ENCODE measurements around the gene STRIT1.

Gene STRIT1

DNA sequence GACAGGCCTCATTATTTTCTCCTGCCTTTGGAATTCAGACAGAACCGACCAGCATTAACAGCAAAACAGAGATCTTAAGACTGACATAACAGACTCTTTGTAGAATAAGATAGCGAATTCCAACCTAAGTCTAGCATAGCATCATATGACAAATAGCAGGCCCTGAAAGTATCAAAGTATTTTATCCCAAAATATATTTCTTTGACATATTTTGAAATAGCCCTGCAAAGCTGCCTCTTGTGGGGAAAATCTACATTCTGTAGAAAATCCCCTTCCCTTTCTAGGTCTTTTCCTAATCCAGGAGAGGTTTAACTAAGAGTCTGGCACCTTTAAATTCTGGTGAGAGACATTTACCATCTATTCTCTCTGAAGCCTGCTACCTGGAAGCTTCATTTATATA is 34.4 kb upstream of the STRIT1 start:
- Histone ChIP-seq H3K36me3 (ENCODE audit: control insufficient read depth in 5 of 5, insufficient read depth in 5 of 5, low read length in 5 of 5) (no peaks in the 10 kb centered on the region), H3K27ac (ENCODE audit: low read depth, low read length) (no peak overlapping the region), H3K27me3 (ENCODE audit: control insufficient read depth in 5 of 5, insufficient read depth in 4 of 5, low read length in 5 of 5) (no peaks in the 10 kb centered on the region), H3K9me3 (ENCODE audit: control insufficient read depth in 5 of 5, low read length in 5 of 5) (no peaks in the 10 kb centered on the region), H3K9ac (ENCODE audit: low read length in 5 of 5) (no peak overlapping the region), H3K4me3 (ENCODE audit: low read depth in 1 of 5, low read length in 5 of 5) (no peak overlapping the region), H3K4me1 (ENCODE audit: control insufficient read depth in 5 of 5, insufficient read depth in 5 of 5, low read length in 5 of 5) (no peaks in the 10 kb centered on the region)

DNA sequence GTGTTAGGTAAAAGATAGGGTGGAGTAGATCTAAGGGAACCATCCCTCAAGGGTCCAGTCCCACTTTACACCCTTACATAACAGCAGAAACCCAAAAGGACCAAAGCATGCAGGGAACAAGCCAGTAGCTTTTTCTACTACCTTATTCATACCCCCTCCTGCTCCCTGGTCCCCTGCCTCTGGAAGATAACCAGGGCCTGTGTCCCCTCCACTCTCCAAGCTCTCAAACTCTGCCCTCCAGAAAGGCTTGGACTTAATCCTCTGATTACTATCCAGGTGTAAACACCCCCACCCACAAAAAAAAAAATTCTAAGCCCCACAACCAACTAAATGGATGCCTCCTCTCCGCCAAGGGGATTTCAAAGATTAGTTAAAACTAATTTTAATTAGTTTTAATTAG is 33.9 kb upstream of the STRIT1 start:
- no peak overlapping the region for H3K4me3 ChIP-seq (ENCODE audit: low read depth in 1 of 5, low read length in 5 of 5)
- H3K9ac ChIP-seq (ENCODE audit: low read length in 5 of 5) = no peak overlapping the region
- no peaks in the 10 kb centered on the region for H3K36me3 ChIP-seq (ENCODE audit: control insufficient read depth in 5 of 5, insufficient read depth in 5 of 5, low read length in 5 of 5)
- no peaks in the 10 kb centered on the region for H3K4me1 ChIP-seq (ENCODE audit: control insufficient read depth in 5 of 5, insufficient read depth in 5 of 5, low read length in 5 of 5)
- H3K27me3 ChIP-seq (ENCODE audit: control insufficient read depth in 5 of 5, insufficient read depth in 4 of 5, low read length in 5 of 5) = no peaks in the 10 kb centered on the region
- H3K9me3 ChIP-seq (ENCODE audit: control insufficient read depth in 5 of 5, low read length in 5 of 5) = no peaks in the 10 kb centered on the region
- no peak overlapping the region for H3K27ac ChIP-seq (ENCODE audit: low read depth, low read length)

- H3K27ac ChIP-seq (ENCODE audit: low read depth, low read length) = no peak overlapping the region
These were observed 33.4 kb upstream of the STRIT1 start for GRCh38 chr3:155326901-155327300.

GRCh38 chr3:155326244-155326643 is 32.8 kb upstream of the STRIT1 start:
- no peaks in the 10 kb centered on the region for H3K27me3 ChIP-seq (ENCODE audit: control insufficient read depth in 5 of 5, insufficient read depth in 4 of 5, low read length in 5 of 5)
- no peak overlapping the region for H3K4me3 ChIP-seq (ENCODE audit: low read depth in 1 of 5, low read length in 5 of 5)
- H3K4me1 ChIP-seq (ENCODE audit: control insufficient read depth in 5 of 5, insufficient read depth in 5 of 5, low read length in 5 of 5) = no peaks in the 10 kb centered on the region
- H3K9ac ChIP-seq (ENCODE audit: low read length in 5 of 5) = no peak overlapping the region
- no peaks in the 10 kb centered on the region for H3K9me3 ChIP-seq (ENCODE audit: control insufficient read depth in 5 of 5, low read length in 5 of 5)
- H3K27ac ChIP-seq (ENCODE audit: low read depth, low read length) = no peak overlapping the region
- H3K36me3 ChIP-seq (ENCODE audit: control insufficient read depth in 5 of 5, insufficient read depth in 5 of 5, low read length in 5 of 5) = no peaks in the 10 kb centered on the region

More at GRCh38 chr3:155326901-155327300, 33.4 kb upstream of the STRIT1 start:
- Histone ChIP-seq H3K27me3 (ENCODE audit: control insufficient read depth in 5 of 5, insufficient read depth in 4 of 5, low read length in 5 of 5) (no peaks in the 10 kb centered on the region), H3K4me1 (ENCODE audit: control insufficient read depth in 5 of 5, insufficient read depth in 5 of 5, low read length in 5 of 5) (no peaks in the 10 kb centered on the region), H3K4me3 (ENCODE audit: low read depth in 1 of 5, low read length in 5 of 5) (no peak overlapping the region), H3K36me3 (ENCODE audit: control insufficient read depth in 5 of 5, insufficient read depth in 5 of 5, low read length in 5 of 5) (no peaks in the 10 kb centered on the region), H3K9me3 (ENCODE audit: control insufficient read depth in 5 of 5, low read length in 5 of 5) (no peaks in the 10 kb centered on the region), H3K9ac (ENCODE audit: low read length in 5 of 5) (no peak overlapping the region)

GRCh38 chr3:155325263-155325835 is 31.9 kb upstream of the STRIT1 start:
- Histone ChIP-seq H3K9me3 (ENCODE audit: control insufficient read depth in 5 of 5, low read length in 5 of 5) (no peaks in the 10 kb centered on the region), H3K9ac (ENCODE audit: low read length in 5 of 5) (no peak overlapping the region), H3K27me3 (ENCODE audit: control insufficient read depth in 5 of 5, insufficient read depth in 4 of 5, low read length in 5 of 5) (no peaks in the 10 kb centered on the region), H3K4me3 (ENCODE audit: low read depth in 1 of 5, low read length in 5 of 5) (peak overlapping the region in 1 of 5 donors; percentile 19), H3K4me1 (ENCODE audit: control insufficient read depth in 5 of 5, insufficient read depth in 5 of 5, low read length in 5 of 5) (no peaks in the 10 kb centered on the region), H3K36me3 (ENCODE audit: control insufficient read depth in 5 of 5, insufficient read depth in 5 of 5, low read length in 5 of 5) (no peaks in the 10 kb centered on the region), H3K27ac (ENCODE audit: low read depth, low read length) (no peak overlapping the region)

- no peak overlapping the region for H3K27ac ChIP-seq (ENCODE audit: low read depth, low read length)
- no peak overlapping the region for H3K4me3 ChIP-seq (ENCODE audit: low read depth in 1 of 5, low read length in 5 of 5)
- H3K4me1 ChIP-seq (ENCODE audit: control insufficient read depth in 5 of 5, insufficient read depth in 5 of 5, low read length in 5 of 5) = no peaks in the 10 kb centered on the region
- H3K9me3 ChIP-seq (ENCODE audit: control insufficient read depth in 5 of 5, low read length in 5 of 5) = no peaks in the 10 kb centered on the region
- no peak overlapping the region for H3K9ac ChIP-seq (ENCODE audit: low read length in 5 of 5)
- H3K36me3 ChIP-seq (ENCODE audit: control insufficient read depth in 5 of 5, insufficient read depth in 5 of 5, low read length in 5 of 5) = no peaks in the 10 kb centered on the region
- no peaks in the 10 kb centered on the region for H3K27me3 ChIP-seq (ENCODE audit: control insufficient read depth in 5 of 5, insufficient read depth in 4 of 5, low read length in 5 of 5)
These were observed 29.7 kb upstream of the STRIT1 start for GRCh38 chr3:155323063-155323666.

DNA sequence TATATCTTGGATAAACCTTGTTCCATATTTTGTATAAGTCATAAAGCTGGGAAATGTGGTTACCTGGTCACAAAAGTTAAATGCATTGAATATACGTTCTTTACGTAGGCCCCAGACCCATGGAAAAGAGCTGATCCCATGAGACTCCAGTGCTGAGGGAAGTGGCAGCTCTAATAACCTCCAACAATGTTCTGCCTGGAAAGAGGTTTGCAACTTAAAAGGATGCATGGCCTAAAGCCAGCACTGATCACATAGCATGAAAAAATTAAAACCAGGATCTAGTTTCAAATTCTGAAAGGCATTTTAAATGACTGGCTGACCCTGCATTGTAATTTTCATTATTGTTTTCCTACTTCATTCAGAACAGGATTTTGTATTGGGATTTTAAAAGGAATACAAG is 27.9 kb upstream of the STRIT1 start:
- no peak overlapping the region for H3K9ac ChIP-seq (ENCODE audit: low read length in 5 of 5)
- no peaks in the 10 kb centered on the region for H3K36me3 ChIP-seq (ENCODE audit: control insufficient read depth in 5 of 5, insufficient read depth in 5 of 5, low read length in 5 of 5)
- H3K27ac ChIP-seq (ENCODE audit: low read depth, low read length) = no peak overlapping the region
- no peaks in the 10 kb centered on the region for H3K27me3 ChIP-seq (ENCODE audit: control insufficient read depth in 5 of 5, insufficient read depth in 4 of 5, low read length in 5 of 5)
- H3K4me1 ChIP-seq (ENCODE audit: control insufficient read depth in 5 of 5, insufficient read depth in 5 of 5, low read length in 5 of 5) = no peaks in the 10 kb centered on the region
- H3K9me3 ChIP-seq (ENCODE audit: control insufficient read depth in 5 of 5, low read length in 5 of 5) = no peaks in the 10 kb centered on the region
- H3K4me3 ChIP-seq (ENCODE audit: low read depth in 1 of 5, low read length in 5 of 5) = no peak overlapping the region

GRCh38 chr3:155320934-155321333 is 27.5 kb upstream of the STRIT1 start:
- Histone ChIP-seq H3K9ac (ENCODE audit: low read length in 5 of 5) (no peak overlapping the region), H3K4me3 (ENCODE audit: low read depth in 1 of 5, low read length in 5 of 5) (no peak overlapping the region), H3K27ac (ENCODE audit: low read depth, low read length) (no peak overlapping the region), H3K27me3 (ENCODE audit: control insufficient read depth in 5 of 5, insufficient read depth in 4 of 5, low read length in 5 of 5) (no peaks in the 10 kb centered on the region), H3K4me1 (ENCODE audit: control insufficient read depth in 5 of 5, insufficient read depth in 5 of 5, low read length in 5 of 5) (no peaks in the 10 kb centered on the region), H3K9me3 (ENCODE audit: control insufficient read depth in 5 of 5, low read length in 5 of 5) (no peaks in the 10 kb centered on the region), H3K36me3 (ENCODE audit: control insufficient read depth in 5 of 5, insufficient read depth in 5 of 5, low read length in 5 of 5) (no peaks in the 10 kb centered on the region)

DNA sequence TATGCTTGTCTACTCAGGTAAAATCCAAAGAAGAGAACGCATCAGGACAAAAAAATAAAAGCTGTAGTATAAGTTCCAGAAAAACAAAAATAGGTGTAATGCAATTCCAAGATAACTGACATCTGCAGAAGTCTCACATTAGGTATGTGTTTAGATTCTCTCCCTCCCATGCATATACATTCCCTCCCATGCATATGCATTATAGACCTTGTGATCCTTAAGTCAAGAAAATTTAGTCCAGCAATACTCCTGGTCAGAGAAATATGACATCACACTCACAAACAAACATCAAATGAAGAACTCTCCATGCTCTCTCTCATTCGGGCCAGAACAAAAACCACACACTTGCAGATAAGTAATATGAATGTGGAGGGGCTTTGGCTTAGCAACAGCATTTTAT is 25.3 kb upstream of the STRIT1 start:
- no peaks in the 10 kb centered on the region for H3K36me3 ChIP-seq (ENCODE audit: control insufficient read depth in 5 of 5, insufficient read depth in 5 of 5, low read length in 5 of 5)
- no peaks in the 10 kb centered on the region for H3K27me3 ChIP-seq (ENCODE audit: control insufficient read depth in 5 of 5, insufficient read depth in 4 of 5, low read length in 5 of 5)
- H3K9me3 ChIP-seq (ENCODE audit: control insufficient read depth in 5 of 5, low read length in 5 of 5) = no peaks in the 10 kb centered on the region
- no peak overlapping the region for H3K27ac ChIP-seq (ENCODE audit: low read depth, low read length)
- no peak overlapping the region for H3K4me3 ChIP-seq (ENCODE audit: low read depth in 1 of 5, low read length in 5 of 5)
- H3K4me1 ChIP-seq (ENCODE audit: control insufficient read depth in 5 of 5, insufficient read depth in 5 of 5, low read length in 5 of 5) = no peaks in the 10 kb centered on the region
- H3K9ac ChIP-seq (ENCODE audit: low read length in 5 of 5) = no peak overlapping the region

DNA sequence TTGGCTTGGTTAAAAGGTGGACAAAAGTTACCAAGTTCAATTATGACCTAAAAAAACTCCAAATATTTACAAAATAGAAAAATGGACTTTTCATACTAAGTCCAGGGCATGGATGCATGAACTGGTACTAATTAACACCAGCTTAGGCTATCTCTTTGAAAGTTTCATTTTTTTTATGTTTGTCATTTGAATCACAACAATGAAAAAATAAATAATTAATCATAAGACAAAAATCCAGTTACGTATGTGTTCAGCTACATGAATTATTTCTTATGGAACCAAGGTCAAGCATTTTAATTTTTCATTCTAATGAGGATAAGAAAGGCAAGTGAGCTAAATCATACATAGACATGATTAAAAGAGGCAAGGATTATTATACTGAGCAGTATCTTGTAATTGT is 23.7 kb upstream of the STRIT1 start:
- Histone ChIP-seq H3K27me3 (ENCODE audit: control insufficient read depth in 5 of 5, insufficient read depth in 4 of 5, low read length in 5 of 5) (no peaks in the 10 kb centered on the region), H3K4me1 (ENCODE audit: control insufficient read depth in 5 of 5, insufficient read depth in 5 of 5, low read length in 5 of 5) (peaks cover 0 to 2% (median 0%) of the 10 kb centered on the region in 5 donors), H3K9ac (ENCODE audit: low read length in 5 of 5) (no peak overlapping the region), H3K9me3 (ENCODE audit: control insufficient read depth in 5 of 5, low read length in 5 of 5) (no peaks in the 10 kb centered on the region), H3K4me3 (ENCODE audit: low read depth in 1 of 5, low read length in 5 of 5) (no peak overlapping the region), H3K27ac (ENCODE audit: low read depth, low read length) (no peak overlapping the region), H3K36me3 (ENCODE audit: control insufficient read depth in 5 of 5, insufficient read depth in 5 of 5, low read length in 5 of 5) (no peaks in the 10 kb centered on the region)
